HG03457 (cell line): ENCODE data around the gene TMEM51.
A peak's percentile ranks its signal among the peaks of the same experiment; 100 is the strongest.

Experiments used
- ATAC-seq: cut with Tn5 transposase; IDR thresholded peaks from one replicate; pipeline ENCODE4 v1.9.1; 2021; ENCODE audit warnings: moderate number of reproducible peaks; ENCODE audit not compliant: unreplicated experiment

The TMEM51 gene

DNA sequence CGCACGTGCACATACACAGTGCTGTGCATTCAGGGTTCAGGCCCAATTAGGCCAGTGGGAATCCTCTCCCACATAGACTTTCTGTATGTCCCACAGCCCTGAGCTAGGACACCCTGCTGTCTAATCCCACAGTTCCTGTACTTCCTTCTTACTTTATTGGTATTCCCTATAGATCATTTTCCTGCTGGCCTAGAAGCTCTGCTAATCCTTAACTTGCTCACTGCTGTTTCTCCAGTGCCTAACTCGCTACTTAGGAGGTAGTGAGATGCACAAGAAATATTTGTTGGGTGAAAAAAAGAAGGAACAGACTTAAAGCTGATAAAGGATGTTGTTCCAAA, 59.4 kb downstream of the TMEM51 start:
- ATAC-seq = no peak

DNA sequence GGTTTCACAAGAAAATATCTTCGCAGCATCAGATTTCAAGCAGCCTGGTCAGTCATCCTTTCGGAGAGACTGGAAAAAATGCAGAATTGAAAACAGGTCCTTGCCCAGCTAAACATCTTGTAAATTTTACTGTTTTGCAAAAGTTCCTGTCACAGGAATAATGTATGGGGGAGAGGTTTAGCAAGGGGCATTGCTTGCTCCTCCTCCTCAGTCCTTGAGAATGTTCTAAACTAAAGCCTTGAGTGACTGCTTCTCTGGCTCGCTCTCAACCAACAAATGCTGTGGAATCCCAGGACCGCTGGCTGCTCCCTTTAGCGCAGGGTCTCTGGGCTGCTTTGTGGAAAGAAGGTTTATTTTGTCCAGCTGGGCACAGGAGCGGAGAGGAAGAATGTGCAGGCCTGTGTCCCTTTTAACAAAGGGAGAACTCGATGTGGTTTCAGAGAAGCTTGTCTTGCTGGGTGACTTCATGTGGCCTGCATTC, 59.8 kb downstream of the TMEM51 start:
- no peak for ATAC-seq

DNA sequence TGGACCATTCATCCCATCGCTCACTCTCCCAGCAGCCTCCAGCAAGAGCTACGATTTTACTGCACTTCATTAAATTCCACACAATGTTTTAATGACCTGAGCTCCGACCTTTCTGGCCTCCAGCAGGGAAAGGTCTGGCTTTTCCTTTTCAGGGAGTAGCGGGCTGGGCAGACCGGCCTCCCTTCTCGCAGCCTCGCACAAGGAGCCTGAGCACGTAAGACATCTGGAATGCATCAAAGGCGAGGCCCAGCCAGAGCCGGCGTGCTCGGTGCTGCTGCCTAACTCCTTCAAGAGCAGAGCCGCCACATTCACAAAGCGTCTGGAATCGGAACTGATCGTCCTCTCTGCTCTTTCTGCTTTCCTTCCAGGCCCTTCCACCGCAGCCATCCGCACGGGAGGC, 61.0 kb downstream of the TMEM51 start:
- ATAC-seq = no peak

DNA sequence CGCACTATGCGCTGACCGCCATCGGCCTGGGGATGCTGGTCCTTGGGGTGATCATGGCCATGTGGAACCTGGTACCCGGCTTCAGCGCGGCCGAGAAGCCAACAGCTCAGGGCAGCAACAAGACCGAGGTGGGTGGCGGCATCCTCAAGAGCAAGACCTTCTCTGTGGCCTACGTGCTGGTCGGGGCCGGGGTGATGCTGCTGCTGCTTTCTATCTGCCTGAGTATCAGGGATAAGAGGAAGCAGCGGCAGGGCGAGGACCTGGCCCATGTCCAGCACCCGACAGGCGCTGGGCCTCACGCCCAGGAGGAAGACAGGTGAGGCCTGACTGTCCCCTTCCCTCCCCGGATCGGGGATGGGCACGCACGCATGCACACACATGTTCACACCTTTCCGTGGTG, 61.6 kb downstream of the TMEM51 start:
- no peak for ATAC-seq

DNA sequence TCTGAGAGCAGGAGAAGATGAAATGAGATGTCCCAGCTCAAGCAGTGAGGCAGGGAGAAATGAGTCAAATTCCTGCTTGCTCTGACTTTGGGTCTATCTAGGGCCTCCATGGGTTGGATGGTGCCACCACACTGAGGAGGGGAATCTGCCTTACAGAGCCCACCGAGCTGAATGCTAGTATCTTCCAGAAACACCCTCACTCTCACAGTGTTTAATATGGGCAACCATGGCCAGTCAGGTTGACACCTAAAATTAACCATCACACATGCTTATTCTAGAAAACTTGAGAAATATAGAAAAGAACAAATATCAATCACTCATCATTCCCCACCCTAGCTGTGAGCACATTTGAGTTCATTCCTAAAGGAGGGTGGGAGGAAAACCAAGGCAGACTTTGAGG, 64.1 kb downstream of the TMEM51 start:
- ATAC-seq = no peak

DNA sequence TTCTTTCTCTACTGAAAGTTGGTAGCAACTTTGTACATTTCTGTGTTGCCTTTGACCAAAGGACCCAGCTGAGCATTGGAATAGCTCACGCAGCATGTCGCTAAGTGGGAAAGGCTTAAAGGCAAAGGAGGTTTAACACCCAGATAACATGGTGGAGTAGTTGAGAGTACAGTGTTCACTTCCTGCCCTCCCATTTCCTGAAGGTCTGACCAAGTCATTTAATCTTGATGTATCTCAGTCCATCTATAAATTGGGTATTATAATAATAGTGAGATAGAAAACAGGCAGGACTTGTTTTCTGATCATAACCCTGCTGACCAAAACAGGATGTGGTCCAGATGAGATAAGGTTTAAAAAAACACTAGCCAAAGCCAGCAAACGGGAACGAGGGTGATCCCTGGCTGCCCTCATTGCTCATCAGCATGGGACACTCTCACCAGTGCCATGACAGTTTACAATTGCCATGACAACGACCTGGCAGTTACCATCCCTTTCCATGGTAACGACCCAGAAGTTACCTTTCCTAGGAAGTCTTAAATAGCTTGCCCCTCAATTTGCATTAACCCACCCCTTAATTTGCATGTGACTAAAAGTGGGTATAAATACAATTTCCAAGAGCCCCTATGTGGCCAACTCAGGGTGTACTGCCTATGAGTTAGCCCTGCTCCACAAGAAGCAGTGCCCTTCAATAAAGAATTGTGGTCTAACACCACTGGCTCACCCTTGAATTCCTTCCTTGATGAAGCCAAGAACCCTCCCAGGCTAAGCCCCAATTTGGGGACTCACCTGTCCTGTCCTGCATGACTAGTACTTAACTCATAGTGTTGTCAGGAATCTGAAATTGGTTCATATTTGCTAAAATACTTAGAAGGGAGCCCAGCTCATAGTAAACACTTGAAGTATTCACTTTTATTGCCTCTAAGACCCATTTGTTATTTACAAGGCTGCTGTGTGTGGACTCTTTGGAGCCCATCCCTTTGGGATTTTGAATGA, 65.0 kb downstream of the TMEM51 start:
- ATAC-seq = no peak

DNA sequence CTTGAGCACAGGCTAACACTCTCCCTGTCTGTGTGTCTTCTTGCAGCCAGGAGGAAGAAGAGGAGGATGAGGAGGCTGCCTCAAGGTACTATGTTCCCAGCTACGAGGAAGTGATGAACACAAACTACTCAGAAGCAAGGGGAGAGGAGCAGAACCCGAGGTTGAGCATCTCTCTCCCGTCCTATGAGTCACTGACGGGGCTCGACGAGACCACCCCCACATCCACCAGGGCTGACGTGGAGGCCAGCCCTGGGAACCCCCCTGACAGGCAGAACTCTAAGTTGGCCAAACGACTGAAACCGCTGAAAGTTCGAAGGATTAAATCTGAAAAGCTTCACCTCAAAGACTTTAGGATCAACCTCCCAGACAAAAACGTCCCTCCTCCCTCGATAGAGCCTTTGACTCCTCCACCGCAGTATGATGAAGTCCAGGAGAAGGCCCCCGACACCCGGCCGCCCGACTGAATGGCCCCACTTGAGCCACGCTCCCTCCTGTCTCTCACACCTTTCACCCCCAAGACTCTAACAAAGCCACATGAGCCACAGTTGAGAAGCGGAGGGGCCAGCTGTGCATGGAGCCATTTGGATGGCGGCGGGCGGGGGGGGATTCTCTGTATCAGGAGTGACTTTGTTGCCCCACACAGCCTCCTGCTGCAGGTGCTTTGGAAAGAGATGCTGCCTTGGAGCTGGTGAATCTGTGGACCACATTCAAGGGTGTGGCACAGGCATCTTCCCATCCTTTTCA, 65.9 kb downstream of the TMEM51 start:
- no peak for ATAC-seq

DNA sequence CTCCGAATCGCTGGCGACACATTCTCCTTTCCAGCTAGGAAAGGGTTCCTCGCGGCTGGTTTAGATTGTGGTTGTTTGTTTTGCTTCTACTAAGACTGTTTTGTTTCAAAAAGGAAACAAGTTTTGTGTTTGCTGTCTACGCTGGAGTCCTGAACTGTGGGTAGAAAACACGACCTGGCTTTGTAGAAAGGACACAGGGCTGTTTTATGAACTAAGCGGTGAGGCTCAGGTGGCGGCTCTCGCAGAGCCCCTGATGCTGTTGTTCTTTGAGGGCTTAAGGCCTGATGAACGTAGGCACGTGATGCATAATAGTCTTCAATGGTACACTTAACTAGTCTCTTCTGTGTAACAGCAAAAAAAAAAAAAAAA, 66.5 kb downstream of the TMEM51 start:
- ATAC-seq = no peak

DNA sequence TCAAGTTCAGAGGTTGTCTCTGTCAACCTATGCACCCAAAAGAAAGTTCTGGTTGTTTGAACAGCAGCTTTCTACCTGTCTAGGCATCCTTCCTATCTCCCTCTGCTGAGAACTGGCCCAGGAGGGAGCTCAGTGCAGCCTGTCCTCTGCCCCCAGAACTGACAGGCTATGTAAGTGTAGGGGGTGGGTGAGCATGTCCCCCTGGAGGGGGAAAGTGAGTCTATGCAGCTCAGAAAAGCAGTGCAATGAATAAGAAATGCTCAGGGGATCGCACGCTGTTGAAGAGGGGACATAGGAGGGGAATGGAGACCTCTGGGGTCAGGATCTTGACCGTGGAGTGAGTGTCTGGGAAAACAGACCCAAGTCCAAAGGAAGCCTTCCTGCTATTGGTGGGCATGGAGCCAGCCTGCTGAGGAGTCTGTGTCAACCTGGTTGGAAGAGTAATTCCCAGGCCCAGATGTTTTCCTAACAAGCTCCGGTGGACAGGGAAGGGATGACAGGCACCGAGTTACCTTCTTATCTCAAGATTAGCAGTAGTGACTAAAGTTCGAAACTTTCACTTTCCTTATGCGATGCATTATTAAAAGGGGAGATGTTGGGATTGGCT, 67.4 kb downstream of the TMEM51 start:
- ATAC-seq = no peak

DNA sequence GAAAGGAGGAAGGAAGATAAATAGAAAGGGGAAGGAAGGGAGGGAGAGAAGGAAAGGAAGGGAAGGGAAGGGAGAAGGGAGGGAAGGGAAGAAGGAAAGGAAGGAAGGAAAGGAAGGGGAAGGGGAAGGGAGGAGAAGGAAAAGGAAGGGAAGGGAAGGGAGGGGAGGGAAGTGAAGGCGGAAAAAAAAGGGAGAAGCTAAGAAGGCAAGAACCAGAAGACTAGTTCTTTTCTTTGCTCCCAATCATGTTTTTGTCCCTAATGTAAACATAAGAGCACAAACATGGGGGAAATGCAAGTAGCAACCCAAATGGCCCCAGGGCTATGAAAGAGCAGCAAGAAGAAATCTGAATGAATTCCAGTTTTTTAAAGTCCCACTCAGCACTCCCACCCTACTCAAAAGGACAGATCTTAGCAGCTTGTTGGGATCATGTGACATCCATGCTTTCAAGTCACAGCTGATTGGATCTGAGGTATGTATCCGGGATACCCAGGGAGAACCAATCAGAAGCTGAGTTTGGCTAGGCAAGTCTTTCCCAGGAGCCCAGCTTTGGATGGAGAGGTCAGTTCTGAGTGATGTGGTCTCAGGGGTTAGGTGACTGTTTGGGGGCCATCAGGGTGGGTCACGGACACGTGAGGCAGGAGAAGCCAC, 69.2 kb downstream of the TMEM51 start:
- ATAC-seq = no peak

DNA sequence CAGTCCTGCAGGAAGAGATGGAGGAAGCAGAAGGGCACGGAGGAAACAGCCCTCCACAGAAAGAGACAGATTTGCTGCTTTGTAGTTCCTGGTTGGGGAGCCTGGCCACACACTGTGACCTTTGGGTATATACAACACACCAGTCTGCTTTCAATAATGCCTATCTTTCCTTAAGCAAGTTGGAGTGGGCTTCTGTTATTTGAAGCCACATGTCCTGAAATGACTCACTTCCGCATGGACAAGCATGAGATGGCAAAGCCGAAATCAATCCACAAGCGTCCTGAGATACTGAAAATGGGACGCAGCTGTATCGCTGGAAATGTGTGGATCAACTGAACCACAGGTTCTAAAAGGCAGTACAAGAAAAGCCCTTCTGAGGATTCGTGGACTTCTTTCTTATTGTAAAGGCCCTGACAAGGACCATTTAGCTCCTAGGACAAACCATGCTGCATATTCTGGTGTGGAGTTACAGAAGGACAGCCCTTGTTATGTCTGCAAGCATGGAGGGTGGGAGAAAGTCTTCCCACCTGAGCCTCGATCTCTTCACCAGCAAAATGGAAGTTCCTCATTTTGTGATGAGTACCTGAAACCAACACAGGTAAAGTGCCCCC, 70.8 kb downstream of the TMEM51 start:
- no peak for ATAC-seq

DNA sequence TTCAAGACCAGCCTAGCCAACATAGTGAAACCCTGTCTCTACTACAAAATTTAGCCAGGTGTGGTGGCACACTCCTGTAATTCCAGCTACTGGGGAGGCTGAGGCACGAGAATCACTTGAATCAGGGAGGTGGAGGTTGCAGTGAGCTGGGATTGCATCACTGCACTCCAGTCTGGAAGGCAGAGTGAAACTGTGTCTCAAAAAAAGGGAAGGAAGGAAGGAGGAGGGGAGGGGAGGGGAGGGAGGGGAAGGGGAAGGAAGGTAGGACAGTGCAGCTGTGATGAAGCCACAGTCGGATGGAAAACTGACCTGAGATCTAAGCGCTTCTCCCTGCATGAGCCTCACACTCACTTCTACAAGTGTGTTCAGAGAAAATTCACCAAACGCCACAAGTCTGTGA, 71.4 kb downstream of the TMEM51 start:
- ATAC-seq = no peak

DNA sequence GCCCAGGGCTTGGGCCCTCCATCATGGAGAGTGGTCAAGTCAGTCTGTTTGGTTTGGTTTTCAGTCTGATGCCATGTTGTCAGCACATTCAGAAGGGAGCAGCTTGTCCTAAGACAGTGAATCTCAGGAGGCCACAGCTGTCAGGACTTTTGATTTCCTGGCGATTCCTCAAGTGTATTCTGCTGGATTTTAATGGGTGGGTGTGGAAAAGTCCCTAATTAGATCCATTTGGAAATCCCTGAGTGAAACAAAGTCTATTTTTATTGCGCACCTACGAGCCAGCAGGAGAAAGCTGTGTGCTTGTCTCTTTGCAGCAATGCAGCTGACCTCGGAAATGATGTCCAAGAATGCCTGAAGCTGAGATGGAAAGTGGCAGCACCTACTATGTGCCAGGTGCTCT, 71.9 kb downstream of the TMEM51 start:
- no peak for ATAC-seq

DNA sequence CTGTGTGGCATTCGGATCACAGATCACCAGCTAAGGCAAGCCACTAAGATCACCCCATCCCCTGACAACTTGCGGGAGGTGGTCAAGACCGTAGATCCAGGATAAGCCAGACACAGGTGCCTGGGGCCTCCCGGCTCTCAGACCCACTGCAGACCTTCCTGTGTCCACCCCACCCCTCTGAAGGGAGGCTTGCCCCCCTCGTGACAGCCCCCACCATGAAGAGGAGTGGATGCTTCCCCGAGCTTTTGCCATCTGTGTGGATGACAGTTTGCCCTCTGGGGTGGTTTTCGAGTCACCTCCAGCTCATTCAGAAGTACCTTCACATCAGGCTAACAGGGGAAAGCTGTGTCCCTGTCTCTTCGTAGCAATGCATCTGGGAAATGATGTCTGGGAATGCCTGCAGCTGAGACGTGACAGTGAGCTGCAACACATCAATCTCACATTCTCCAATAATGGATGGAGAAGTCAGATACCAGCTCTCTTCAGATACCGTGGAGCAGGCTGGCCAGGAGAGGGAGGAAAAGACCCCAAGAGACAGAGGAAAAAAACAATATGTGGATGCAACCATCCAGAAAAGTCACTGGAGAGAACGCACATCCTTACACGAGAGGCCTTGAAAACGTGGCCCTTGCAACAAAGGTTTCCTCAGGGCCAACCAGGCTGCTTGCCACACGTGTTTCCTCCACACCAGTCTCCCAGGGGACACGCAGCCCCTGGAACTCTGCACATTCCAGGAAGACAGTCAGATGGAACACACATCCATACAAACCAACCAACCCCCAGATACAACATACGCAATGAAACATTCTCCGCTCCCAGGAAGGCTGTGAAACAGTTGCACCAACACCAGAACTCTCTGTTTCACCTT, 73.1 kb downstream of the TMEM51 start:
- ATAC-seq = no peak

DNA sequence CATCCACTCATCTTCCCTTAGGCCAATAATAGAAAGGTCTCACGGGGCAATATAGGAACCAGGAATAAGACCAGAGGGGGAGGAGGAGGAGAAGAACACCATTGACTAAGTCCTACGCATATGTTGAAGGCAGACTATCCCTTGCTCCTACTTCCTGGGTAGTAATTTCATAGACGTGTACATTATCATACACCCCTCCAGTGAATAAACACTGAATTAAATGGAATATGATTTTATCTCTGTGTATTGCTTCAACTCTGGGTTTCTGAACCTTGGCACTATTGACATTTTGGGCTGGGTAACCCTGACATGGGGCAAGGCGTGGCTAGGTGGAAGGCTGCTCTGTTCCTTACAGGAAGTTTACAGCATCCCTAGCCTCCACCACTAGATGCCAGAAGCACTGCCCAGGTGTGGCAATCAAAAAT, 76.2 kb downstream of the TMEM51 start:
- ATAC-seq = no peak

DNA sequence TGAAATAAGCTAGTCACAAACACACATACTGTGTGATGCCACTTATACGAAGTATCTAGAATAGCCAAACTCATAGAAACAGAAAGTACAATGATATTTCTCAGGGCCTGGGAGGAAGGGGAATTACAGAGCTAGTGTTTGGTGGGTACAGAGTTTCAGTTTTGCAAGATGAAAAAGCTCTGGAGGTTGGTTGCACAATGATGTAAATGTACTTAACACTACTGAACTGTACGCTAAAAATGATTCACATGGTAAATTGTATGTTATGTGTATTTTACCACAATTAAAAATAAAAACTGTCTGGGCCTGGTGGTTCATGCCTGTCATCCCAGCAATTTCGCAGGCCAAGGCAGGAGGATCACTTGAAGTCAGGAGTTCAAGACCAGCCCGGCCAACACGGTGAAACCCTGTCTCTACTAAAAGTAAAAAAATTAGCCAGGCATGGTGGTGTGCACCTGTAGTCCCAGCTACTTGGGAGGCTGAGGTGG, 78.2 kb downstream of the TMEM51 start:
- ATAC-seq = peak; percentile 98

DNA sequence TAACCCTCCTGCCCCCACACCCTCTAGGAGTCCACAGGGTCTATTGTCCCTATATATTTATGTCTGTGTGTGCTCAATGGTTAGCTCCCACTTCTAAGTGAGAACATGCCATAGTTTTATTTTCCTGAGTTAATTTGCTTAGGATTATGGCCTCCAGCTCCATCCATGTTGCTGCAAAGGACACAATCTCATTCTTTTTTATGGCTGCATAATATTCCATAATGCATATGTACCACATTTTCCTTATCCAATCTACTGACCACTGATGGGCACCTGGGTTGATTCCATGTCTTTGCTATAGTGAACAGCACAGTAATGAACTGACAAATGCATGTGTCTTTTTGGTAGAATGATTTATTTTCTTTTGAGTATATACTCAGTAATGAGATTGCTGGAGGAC, 80.1 kb downstream of the TMEM51 start:
- ATAC-seq = no peak

DNA sequence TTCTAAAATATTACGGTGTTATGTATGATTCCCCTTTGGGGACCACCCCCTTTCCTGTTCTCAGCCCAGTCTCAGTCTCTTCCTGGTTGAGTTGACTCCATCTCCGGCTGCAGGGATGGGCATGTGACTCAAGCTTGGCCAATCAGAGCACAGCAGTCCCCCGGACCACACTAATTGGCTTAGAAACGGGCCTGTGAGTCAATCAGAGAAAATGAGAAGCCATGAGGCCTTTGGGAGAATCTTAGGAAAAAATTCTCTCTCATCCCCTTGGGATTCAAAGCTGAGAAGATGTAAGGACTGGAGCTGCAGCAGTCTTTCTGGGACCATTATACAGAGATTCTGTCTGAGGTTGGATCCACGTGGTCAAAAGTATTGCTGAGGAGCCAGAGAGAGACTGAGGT, 82.8 kb downstream of the TMEM51 start:
- no peak for ATAC-seq

DNA sequence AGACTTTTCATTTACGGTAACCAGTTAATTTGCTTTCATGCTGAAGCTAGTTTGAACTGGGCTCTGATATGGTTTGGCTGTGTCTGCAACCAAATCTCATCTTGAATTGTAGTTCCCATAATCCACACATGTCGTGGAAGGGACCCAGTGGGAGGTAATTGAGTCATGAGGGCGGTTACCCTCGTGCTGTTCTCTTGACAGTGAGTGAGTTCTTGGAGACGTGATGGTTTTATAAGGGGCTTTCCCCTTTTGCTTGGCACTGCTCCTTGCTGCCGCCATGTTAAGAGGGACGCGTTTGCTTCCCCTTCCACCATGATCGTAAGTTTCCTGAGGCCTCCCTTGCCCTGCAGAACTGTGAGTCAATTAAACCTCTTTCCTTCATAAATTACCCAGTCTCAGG, 83.2 kb downstream of the TMEM51 start:
- ATAC-seq = no peak

DNA sequence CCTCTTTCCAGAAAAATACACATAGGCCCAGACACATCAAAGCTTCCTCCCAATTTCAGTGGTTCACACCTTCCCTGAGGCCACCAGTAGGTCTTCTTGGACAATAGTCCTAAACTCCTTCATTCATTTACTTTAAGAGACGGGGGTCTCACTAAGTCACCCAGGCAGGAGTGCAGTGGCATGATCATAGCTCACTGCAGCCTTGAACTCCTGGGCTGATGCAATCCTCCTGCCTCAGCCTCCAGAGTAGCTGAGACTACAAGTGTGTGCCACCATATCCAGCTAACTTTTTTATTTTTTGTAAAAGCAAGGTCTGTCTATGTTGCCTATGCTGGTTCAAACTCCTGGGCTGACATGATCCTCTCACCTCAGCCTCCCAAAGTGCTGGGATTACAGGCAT, 85.2 kb downstream of the TMEM51 start:
- ATAC-seq = no peak
